HL-60 (cell line): ENCODE data around the gene CNIH3.

Source experiments
- DNase-seq, 2 experiments: peaks; one replicate each; pipeline ENCODE4 v3.0.0-alpha.2; 2010 to 2020; ENCODE audit warnings: low read depth in 1 of 2, low spot score in 1 of 2
- H3K27ac ChIP-seq: fragments of 250-450 bp; sonication (Bioruptor Pico); replicated peaks from 2 replicates; pipeline ENCODE4 v1.5.1; 2020; ENCODE audit warnings: mild to moderate bottlenecking, moderate library complexity
- H3K27me3 ChIP-seq: fragments of 250-450 bp; sonication (Bioruptor Pico); 2 replicates; pipeline ENCODE4 v1.5.1; 2021; ENCODE audit warnings: mild to moderate bottlenecking, moderate library complexity; ENCODE audit not compliant: insufficient read depth, poor library complexity, severe bottlenecking
- H3K4me3 ChIP-seq: replicated peaks from 2 replicates; pipeline ENCODE4 v1.5.1; 2011; ENCODE audit warnings: mild to moderate bottlenecking, control low read depth, low read length; ENCODE audit not compliant: insufficient read depth
- CTCF ChIP-seq: IDR thresholded peaks from one replicate; pipeline ENCODE4 v1.5.1; 2011; ENCODE audit warnings: low read length, control low read depth, inconsistent platforms; ENCODE audit not compliant: insufficient read depth
- GABPA ChIP-seq: IDR thresholded peaks from 2 replicates; pipeline ENCODE4 v1.6.1; 2012; ENCODE audit warnings: low read depth
- POLR2AphosphoS5 ChIP-seq: IDR thresholded peaks from 2 replicates; pipeline ENCODE4 v1.6.1; 2012; ENCODE audit warnings: low read depth
- REST ChIP-seq: IDR thresholded peaks from 2 replicates; pipeline ENCODE4 v1.6.1; 2012; ENCODE audit warnings: low read depth; ENCODE audit not compliant: insufficient replicate concordance
- SPI1 ChIP-seq: IDR thresholded peaks from 2 replicates; pipeline ENCODE4 v1.6.1; 2012; ENCODE audit warnings: low read depth, mild to moderate bottlenecking, borderline replicate concordance

CNIH3 gene

GRCh38 chr1:224641030-224641429 lies 24.9 kb downstream of the CNIH3 start:
- no peak overlapping the region for H3K4me3 ChIP-seq
- no peak for DNase-seq
- TF ChIP-seq SPI1, result no peak
- no peak for TF ChIP-seq CTCF
- TF ChIP-seq REST, result no peak
- no peak for TF ChIP-seq GABPA
- no peak for TF ChIP-seq POLR2AphosphoS5
- no peak overlapping the region for H3K27ac ChIP-seq
- no peaks in the 10 kb centered on the region for H3K27me3 ChIP-seq

- TF ChIP-seq CTCF (no peak), GABPA (no peak), POLR2AphosphoS5 (no peak), REST (no peak), SPI1 (no peak)
- DNase-seq, result no peak
- no peak overlapping the region for H3K27ac ChIP-seq
- no peak overlapping the region for H3K4me3 ChIP-seq
- H3K27me3 ChIP-seq, result no peaks in the 10 kb centered on the region
These were observed 27.5 kb downstream of the CNIH3 start for GRCh38 chr1:224643653-224644052.

- Histone ChIP-seq H3K4me3 (no peak overlapping the region), H3K27me3 (no peaks in the 10 kb centered on the region), H3K27ac (no peak overlapping the region)
- TF ChIP-seq REST (peak; percentile 14), CTCF (peak; percentile 86), GABPA (no peak)
- DNase-seq, result peak; percentile 24 to 53
These were observed 28.5 kb downstream of the CNIH3 start for GRCh38 chr1:224644553-224645154.
